ENCODE data around the gene AKR1A1.
"Not testable (repeated sequence)": the region's sequence is repeated elsewhere in the genome, so short reads cannot be mapped to it uniquely, and the experiment has no call there.

The AKR1A1 gene

DNA sequence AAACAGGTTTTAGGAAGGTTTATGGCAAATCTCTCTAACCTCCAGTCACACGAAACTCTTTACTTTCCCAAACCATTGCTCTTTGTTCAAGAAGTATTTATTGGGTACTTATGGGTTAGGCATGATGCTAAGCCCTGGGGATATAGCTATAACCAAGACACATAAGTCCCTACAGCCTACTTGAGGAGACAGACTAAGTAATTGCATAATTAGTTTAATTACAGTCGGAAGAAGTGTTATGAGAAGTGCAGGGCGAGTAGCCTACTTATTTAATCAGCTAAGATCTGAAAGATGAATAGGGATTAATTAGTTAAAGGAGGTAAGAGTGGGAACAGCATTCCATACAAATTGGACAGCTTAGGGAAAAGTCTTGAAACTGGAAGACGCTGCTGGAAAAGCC, 20.0 kb downstream of the AKR1A1 start:
- DNase-seq: no peak

GRCh38 chr1:45573231-45573804, 22.7 kb downstream of the AKR1A1 start:
- DNase-seq: no peak

DNA sequence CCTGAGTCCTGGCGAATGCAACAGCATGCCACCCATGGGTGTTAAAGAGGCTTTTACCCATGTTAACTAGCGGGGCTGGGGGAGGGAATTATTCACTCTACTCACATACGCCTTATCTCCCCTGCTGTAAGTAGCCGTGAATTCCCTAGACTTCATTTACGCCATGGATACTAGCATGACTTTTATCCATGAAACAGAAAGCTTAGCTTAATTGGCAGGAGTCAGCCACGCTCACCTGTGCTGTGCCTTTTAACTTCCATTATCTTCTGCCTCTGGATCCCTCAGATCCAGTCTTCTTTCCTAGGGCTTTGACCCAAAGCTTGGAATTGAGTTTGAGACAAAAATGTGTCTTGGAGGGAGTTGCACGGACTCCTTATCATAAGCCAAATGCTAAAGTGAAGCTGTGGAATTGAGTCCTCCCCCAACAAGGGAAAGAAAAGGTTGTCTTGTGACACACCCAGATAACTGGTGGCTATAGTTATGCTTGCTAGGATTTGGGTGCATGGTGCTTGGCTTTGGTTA, 23.5 kb downstream of the AKR1A1 start:
- DNase-seq: no peak

- DNase-seq: peak; percentile 86
These were observed 32.6 kb downstream of the AKR1A1 start for GRCh38 chr1:45583264-45583665.

DNA sequence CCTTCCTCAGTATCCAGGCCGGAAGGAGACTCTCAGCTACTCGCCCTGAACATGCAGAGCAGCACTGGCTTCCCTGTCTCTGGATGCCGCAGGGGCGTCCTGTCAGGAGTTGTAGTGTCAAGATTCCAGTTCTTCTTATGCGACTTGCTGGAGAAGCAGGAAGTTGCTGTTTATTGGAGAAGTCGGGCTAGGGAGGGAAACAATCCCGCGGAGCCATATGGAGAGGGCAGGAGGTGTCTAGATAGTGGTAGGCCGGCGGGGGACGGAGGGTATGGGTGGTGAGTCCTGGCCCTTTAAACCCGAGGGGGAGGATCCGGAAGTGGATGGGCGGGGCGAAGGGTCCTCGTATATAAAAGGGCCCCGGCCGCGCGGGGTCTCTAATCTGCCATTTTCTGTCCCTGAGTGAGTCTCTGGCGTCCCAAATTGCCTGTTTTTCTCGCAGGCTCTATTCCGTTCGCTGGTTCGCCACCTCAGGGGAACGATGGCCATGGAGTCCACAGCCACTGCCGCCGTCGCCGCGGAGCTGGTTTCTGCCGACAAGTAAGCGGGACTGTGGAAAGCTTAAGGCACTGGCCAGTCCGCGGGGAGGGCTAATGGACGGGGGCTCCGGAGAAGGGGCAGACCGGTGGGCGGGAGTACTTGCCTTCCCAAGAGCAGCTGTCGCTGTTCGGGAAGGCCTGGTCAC, 33.2 kb downstream of the AKR1A1 start, which contains the start of gene NASP:
TSS of gene NASP (plus strand) at position 376 of the 685 bp plus-strand sequence. CDS start at position 482, 106 bp downstream.
- peak; percentile 89 for DNase-seq

GRCh38 chr1:45584351-45585109, 33.9 kb downstream of the AKR1A1 start:
- peak; percentile 84 for DNase-seq

- DNase-seq: no peak
These were observed 34.4 kb downstream of the AKR1A1 start for GRCh38 chr1:45585110-45585426.

DNA sequence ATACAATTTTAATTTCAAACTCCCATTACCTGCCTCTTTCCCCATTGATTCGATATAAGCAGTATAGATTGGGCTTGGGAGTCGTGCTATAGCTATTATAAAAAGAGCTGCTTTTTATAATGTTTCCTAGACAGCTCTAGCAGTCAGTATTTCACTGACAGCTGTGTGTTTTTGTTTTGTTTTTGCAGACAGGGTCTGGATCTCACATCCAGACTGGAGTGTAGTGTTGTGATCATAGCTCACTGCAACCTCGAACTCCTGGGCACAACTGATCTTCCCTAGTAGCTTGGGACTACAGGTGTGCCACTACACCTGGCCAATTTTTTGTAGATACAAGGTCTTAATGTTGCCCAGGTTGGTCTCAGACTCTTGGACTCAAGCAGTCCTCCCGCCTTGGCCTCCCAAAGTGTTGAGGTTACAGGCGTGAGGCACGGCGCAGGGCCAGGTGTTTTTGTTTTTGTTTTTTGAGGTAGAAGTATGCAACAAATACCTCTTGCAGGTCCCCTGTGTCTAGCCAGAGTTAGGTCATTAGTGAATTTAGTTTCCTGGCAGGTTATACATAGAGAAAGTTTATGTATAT, 35.0 kb downstream of the AKR1A1 start:
- DNase-seq: no peak

GRCh38 chr1:45586769-45587168, 36.1 kb downstream of the AKR1A1 start:
- no peak for DNase-seq

DNA sequence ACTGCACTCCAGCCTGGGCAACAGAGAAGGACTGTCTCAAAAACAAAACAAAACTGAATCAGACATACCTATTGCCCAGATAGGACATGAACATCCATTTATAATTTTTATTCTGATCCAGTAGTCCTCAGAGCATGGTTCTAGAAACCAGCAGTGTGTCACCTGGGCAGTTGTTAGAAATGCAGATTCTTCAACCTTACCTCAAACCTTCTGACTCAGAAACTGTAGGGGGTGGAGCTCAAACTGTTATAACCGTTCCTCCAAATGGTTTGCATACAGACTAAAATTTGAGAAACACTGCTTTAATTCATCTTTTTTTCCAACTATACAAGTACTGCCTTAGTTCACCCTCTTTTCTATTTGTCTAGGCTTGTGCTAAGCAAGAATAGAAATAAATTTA, 39.2 kb downstream of the AKR1A1 start:
- DNase-seq: no peak

- no peak for DNase-seq
These were observed 43.8 kb downstream of the AKR1A1 start for GRCh38 chr1:45594412-45594811.

DNA sequence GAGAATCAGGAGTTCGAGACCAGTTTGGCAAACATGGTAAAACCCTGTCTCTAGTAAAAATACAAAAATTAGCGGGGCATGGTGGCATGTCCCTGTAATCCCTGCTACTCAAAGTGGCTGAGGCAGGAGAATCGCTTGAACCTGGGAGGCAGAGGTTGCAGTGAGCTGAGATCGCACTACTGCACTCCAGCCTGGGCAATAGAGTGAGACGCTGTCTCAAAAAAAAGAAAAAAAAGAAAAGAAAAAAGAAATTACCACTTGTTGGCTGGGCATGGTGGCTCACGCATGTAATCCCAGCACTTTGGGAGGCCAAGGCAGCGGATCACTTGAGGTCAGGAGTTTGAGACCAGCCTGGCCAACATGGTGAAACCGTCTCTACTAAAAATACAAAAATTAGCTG, 46.1 kb downstream of the AKR1A1 start:
- DNase-seq: not testable (repeated sequence)

- DNase-seq: no peak
These were observed 53.6 kb downstream of the AKR1A1 start for GRCh38 chr1:45604239-45604638.

- DNase-seq: no peak
These were observed 56.9 kb downstream of the AKR1A1 start for GRCh38 chr1:45607404-45608074.

DNA sequence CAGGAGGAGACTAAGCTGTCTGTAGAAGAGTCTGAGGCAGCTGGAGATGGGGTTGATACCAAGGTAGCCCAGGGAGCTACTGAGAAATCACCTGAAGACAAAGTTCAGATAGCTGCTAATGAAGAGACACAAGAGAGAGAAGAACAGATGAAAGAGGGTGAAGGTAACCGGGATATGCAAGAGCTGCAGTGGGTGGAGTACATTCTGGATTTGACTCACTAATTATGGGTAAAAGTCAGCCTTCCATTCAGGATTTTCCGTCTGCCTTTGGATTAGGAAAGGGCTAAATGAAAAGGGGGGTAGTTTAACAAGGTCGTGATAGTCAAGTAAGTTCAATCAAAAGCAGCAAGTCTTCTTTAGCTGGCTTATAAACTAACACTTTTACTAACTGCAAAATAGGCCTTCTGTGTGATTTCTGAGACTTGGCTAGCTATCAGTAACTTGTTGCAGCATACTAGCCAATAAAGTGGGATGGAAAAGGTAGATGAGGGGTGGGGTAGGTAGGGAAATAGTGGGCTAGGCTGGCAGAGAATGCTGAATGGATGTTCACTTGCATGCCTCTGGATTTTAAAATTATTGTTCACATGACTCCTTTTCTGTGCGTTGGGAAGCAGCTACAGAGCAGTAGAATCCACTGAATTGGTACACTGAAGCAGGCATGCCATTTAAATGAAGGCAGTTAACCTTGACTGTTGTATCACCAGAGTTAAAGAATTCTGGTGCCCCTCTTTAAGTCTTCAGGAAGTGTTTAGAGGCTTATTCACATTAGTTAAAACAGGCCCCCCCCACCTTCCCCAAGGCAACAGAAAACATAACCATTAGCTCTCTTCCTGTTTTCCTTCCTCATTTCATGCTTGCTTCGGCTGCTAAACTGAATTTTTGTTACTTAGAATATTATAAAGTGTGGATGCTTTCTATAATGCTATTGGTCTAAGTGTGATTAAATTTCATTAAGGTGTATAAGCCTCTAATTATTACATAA, 57.8 kb downstream of the AKR1A1 start:
- no peak for DNase-seq

GRCh38 chr1:45610589-45611226, 60.1 kb downstream of the AKR1A1 start:
- no peak for DNase-seq

DNA sequence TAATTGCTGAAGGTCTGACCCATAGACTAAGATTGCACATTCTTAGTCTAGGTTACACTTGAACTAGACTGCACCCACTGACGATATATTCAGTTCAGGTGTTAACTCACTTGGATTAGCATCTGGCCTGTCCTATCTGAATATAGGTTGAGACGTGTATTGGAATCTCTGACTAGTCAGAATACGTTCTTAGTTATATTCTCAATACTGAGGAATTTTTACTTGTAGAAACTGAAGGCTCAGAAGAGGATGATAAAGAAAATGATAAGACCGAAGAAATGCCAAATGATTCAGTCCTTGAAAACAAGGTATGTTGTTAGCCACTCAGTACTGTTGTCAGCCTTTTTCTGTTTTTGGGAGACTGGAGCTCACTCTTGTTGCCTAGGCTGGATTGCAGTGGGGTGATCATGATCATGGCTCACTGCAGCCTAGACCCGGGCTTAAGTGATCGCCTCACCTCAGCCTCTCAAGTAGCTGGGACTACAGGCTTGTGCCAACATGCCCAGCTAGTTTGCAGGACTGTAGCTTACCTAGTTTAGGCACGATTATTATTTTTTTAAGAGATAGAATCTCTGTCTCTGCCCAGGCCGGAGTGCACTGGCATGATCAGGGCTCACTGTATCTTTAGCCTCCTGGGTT, 62.4 kb downstream of the AKR1A1 start:
- DNase-seq: no peak

DNA sequence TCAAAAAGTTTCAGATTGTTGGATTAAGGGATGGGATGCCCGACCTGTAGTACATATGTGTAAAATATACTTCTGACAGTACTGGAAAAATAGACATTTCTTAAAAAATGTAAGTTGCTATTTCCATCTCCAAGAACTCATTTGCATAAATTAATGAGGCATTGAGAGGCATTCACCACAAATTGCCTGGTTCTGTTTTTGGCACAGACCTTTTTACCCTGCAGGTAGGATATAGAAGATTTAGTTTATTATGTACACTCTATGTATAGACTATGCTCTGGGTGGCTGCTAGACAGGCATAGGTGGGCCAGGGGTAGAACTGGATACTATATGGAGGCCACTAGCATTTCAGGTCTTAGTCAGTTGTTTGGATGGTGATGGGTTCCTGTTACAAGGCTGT, 65.3 kb downstream of the AKR1A1 start:
- no peak for DNase-seq

- DNase-seq: no peak
These were observed 67.0 kb downstream of the AKR1A1 start for GRCh38 chr1:45617618-45618017.

DNA sequence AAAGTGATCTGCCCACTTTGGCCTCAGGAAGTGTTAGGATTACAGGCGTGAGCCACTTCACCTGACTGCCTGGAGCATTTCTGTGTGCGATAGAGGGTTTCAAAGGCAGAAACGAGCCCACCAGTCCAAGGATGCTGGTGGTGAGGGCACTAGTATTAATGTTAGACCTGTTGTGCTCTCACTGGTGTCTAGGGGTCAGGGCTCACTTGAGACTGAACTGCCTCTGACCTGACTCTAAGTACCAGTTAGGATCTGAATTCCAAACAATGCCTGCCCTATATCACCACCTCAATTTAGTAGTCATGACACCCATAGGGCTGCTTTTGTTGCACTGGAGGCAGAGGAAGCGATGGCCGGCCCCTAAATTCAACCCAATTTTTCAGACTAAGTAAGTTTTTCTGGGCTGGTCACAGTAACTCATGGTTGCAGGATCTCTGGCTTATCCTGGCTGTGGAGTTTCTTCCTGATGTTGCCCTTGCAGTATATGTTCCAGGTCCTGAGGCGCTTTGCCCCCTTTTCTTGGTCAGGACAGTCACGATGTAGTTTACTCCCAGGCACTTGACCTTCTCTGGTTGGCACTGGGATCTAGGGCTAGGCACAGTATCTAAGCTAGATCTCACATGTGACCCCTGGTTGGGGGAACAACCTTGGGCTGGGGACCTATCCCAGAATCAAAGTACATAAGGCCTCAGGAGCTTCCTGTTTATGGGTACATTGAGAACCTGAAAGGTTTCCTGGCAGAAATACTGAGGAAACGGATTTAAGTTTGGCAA, 68.7 kb downstream of the AKR1A1 start:
- no peak for DNase-seq
